Pancreas (tissue), 10 donors: ENCODE data around the gene LDHA. TPM values are rescaled to one million over a fixed set of nuclear protein-coding genes. Genes with fewer than 3 reads are reported as not detected.

ENCODE experiments used
- ATAC-seq, 4 donors: fragments of 200-7000 bp; cut with Tn5 transposase; one replicate each; pipeline versions ENCODE4 v1.8.0 to v1.9.1; 2020; ENCODE audit warnings: mild to moderate bottlenecking in 4 of 4, moderate library complexity in 4 of 4
- DNase-seq, 6 donors: peaks; one replicate each; pipeline ENCODE4 v3.0.0-alpha.2; 2020
- FAIRE-seq: peaks from 2 replicates; lab custom pipeline; 2012; peaks lifted over from hg19 to GRCh38; lab: Jason Lieb, UNC
- H3K27ac ChIP-seq, 4 donors: fragments of 200-600 bp; sonication (generic); 1 replicate in 3 of 4; 2 replicates in 1 of 4; pipeline versions ENCODE4 v1.5.0 to v1.8.0; 2020
- H3K27me3 ChIP-seq, 4 donors: fragments of 200-600 bp; one replicate each; pipeline ENCODE4 v1.8.0; 2021
- H3K36me3 ChIP-seq, 3 donors: fragments of 200-600 bp; sonication (generic) in 1 of 3; one replicate each; pipeline versions ENCODE4 v1.5.0 to v1.8.0; 2020 to 2021
- H3K4me1 ChIP-seq, 3 donors: fragments of 200-600 bp; one replicate each; pipeline ENCODE4 v1.8.0; 2021
- H3K4me3 ChIP-seq, 4 donors: fragments of 200-600 bp; sonication (generic) in 2 of 4; one replicate each; pipeline versions ENCODE4 v1.5.0 to v1.8.0; 2020 to 2021
- H3K9me3 ChIP-seq, 4 donors: fragments of 200-600 bp; one replicate each; pipeline ENCODE4 v1.8.0; 2021
- WGBS, 2 donors: extraction: QIAGEN DNeasy Blood & Tissue Kit; methylation state at CpG; one replicate each; pipeline ENCODE4 v1.1.7; 2013; 5-methylcytosine and 5-hydroxymethylcytosine counted together
- intact Hi-C, 3 donors: fragments of 100-400 bp; cut with DNase I; formaldehyde crosslinking; loops; one replicate each; pipeline versions ENCODE4 v1.11.1 to v1.14.2; 2022
- polyA plus RNA-seq, 2 donors: library from polyadenylated mRNA; stranded (reverse); fragments of 200-250 nt; gene quantifications; one replicate each; pipeline ENCODE4 v1.2.3, GENCODE V29; 2013
- total RNA-seq, 6 donors: library from RNA; stranded (reverse); fragmentation: NEBNext Ultra II Directional in 4 of 6; extraction: Animal tissue kit (Norgen Biotek cat#: 25700) in 4 of 6; gene quantifications; one replicate each; pipeline versions ENCODE4 v1.2.1 to v1.2.4, GENCODE V29; 2021 to 2023
- TF ChIP-seq, protein P1 (sequence below), 4 donors: fragments of 200-600 bp; sonication (generic) in 3 of 4; IDR thresholded peaks; one replicate each; pipeline versions ENCODE4 v1.5.0 to v1.8.0; 2021; ENCODE audit warnings: antibody characterized with exemption in 4 of 4
- donor health status: healthy with polysubstance abuse.
- donor health status: DM: no; HTN: no; CAD: no; lungs with moderate emphysema.
- donor health status: DM: no; HTN: no; CAD: no.
- donor health status: control.
- donor health status: control.
- donor health status: Bipolar disorder and iron deficiency.
- donor health status: DM: yes; HTN: yes; CAD: no.
- donor health status: DM: no; HTN: no; CAD: no.
- donor health status: DM: no; HTN: no; CAD: no.
- donor health status: DM: yes; HTN: yes; CAD: no.

Gene LDHA
- total and polyA plus RNA-seq, 8 donors = 66.2 to 223 (median 99.6) TPM

GRCh38 chr11:18419040-18419439, 24.7 kb downstream of the LDHA start:
- no peaks in the 10 kb centered on the region for H3K36me3 ChIP-seq
- H3K4me1 ChIP-seq = no peaks in the 10 kb centered on the region
- TF ChIP-seq, protein P1, sequence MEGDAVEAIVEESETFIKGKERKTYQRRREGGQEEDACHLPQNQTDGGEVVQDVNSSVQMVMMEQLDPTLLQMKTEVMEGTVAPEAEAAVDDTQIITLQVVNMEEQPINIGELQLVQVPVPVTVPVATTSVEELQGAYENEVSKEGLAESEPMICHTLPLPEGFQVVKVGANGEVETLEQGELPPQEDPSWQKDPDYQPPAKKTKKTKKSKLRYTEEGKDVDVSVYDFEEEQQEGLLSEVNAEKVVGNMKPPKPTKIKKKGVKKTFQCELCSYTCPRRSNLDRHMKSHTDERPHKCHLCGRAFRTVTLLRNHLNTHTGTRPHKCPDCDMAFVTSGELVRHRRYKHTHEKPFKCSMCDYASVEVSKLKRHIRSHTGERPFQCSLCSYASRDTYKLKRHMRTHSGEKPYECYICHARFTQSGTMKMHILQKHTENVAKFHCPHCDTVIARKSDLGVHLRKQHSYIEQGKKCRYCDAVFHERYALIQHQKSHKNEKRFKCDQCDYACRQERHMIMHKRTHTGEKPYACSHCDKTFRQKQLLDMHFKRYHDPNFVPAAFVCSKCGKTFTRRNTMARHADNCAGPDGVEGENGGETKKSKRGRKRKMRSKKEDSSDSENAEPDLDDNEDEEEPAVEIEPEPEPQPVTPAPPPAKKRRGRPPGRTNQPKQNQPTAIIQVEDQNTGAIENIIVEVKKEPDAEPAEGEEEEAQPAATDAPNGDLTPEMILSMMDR (IDR thresholded peaks at IDR 0.05) = no peak
- DNase-seq (no peak), FAIRE-seq (no peak), ATAC-seq (no peak)
- no peaks in the 10 kb centered on the region for H3K9me3 ChIP-seq
- intact Hi-C loops = no loop called here
- no peak overlapping the region for H3K4me3 ChIP-seq
- no peak overlapping the region for H3K27ac ChIP-seq
- WGBS, 2 donors = 62 to 65% methylated on average over 2 of the region's 2 CpGs
- H3K27me3 ChIP-seq = no peaks in the 10 kb centered on the region

- intact Hi-C loops = no loop called here
- no peaks in the 10 kb centered on the region for H3K36me3 ChIP-seq
- 93 to 96% methylated on average over 2 of the region's 2 CpGs for WGBS, 2 donors
- H3K9me3 ChIP-seq = no peaks in the 10 kb centered on the region
- H3K27ac ChIP-seq = no peak overlapping the region
- H3K27me3 ChIP-seq = no peaks in the 10 kb centered on the region
- ATAC-seq = no peak
- no peak for FAIRE-seq
- no peak for DNase-seq
- no peak overlapping the region for H3K4me3 ChIP-seq
- no peaks in the 10 kb centered on the region for H3K4me1 ChIP-seq
- TF ChIP-seq, protein P1 (IDR thresholded peaks at IDR 0.05) = no peak
These were observed 25.7 kb downstream of the LDHA start for GRCh38 chr11:18420067-18420466.

- 66 to 70% methylated on average over 4 of the region's 4 CpGs for WGBS, 2 donors
- FAIRE-seq (no peak), ATAC-seq (no peak), DNase-seq (no peak)
- H3K27ac ChIP-seq = no peak overlapping the region
- H3K27me3 ChIP-seq = no peaks in the 10 kb centered on the region
- no peaks in the 10 kb centered on the region for H3K9me3 ChIP-seq
- no peaks in the 10 kb centered on the region for H3K36me3 ChIP-seq
- TF ChIP-seq, protein P1 (IDR thresholded peaks at IDR 0.05) = no peak
- H3K4me3 ChIP-seq = no peak overlapping the region
- H3K4me1 ChIP-seq = no peaks in the 10 kb centered on the region
- intact Hi-C loops = no loop called here
These were observed 32.9 kb downstream of the LDHA start for GRCh38 chr11:18427240-18427639.

DNA sequence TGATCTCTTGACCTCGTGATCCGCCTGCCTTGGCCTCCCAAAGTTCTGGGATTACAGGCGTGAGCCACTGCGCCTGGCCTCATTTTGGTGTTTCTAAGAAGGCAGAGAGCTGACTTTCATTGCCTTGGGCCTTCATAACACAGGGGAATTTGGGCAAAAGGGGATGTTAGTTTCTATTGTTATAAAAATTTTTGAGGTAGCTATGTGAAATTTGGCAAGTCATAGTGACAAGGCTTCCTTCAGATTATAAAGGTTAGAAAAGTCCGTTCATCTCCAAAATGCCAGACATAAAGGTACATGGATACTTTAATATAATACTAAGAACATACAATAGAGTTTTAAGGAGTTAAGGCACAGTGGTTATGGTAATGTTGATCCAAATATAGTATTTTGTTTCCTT, 35.0 kb downstream of the LDHA start:
- intact Hi-C loops = no loop called here
- H3K27me3 ChIP-seq = no peaks in the 10 kb centered on the region
- TF ChIP-seq, protein P1 (IDR thresholded peaks at IDR 0.05) = no peak
- H3K4me3 ChIP-seq = no peak overlapping the region
- FAIRE-seq (no peak), DNase-seq (no peak), ATAC-seq (no peak)
- WGBS, 2 donors = 86 to 90% methylated on average over 5 of the region's 5 CpGs
- H3K9me3 ChIP-seq = no peaks in the 10 kb centered on the region
- no peaks in the 10 kb centered on the region for H3K4me1 ChIP-seq
- H3K36me3 ChIP-seq = no peaks in the 10 kb centered on the region
- H3K27ac ChIP-seq = no peak overlapping the region

- H3K27me3 ChIP-seq = no peaks in the 10 kb centered on the region
- no peak overlapping the region for H3K4me3 ChIP-seq
- H3K27ac ChIP-seq = no peak overlapping the region
- TF ChIP-seq, protein P1 (IDR thresholded peaks at IDR 0.05) = no peak
- intact Hi-C loops = no loop called here
- H3K4me1 ChIP-seq = no peaks in the 10 kb centered on the region
- H3K36me3 ChIP-seq = no peaks in the 10 kb centered on the region
- 54 to 57% methylated on average over 2 of the region's 2 CpGs for WGBS, 2 donors
- no peaks in the 10 kb centered on the region for H3K9me3 ChIP-seq
- FAIRE-seq (no peak), DNase-seq (no peak), ATAC-seq (no peak)
These were observed 44.3 kb downstream of the LDHA start for GRCh38 chr11:18438691-18439090.
